ENCODE measurements around the gene UBE2L5. TPM values are rescaled to one million over a fixed set of nuclear protein-coding genes. Genes with fewer than 3 reads are reported as not detected.

Gene UBE2L5
- 1 to 10 TPM in 1 of 3 donors, under 1 TPM in 2; 0.36 to 2.2 (median 0.65) TPM for polyA plus RNA-seq (ENCODE audit: insufficient read length in 3 of 3)
- long read RNA-seq, donor 1, partial matches to known transcripts, result 0 of 1 reads
- long read RNA-seq, donor 1, other reads (novel, unspliced or antisense), result 0 of 1 reads
- long read RNA-seq, donor 2, result 0 reads
- long read RNA-seq, donor 3, partial matches to known transcripts, result 0 of 1 reads
- long read RNA-seq, donor 3, other reads (novel, unspliced or antisense), result 0 of 1 reads
- long read RNA-seq, donor 4, result 0 reads
- long read RNA-seq, donor 5, result 0 reads
- long read RNA-seq, donor 6, result 0 reads
- long read RNA-seq, donor 7, result 0 reads
- long read RNA-seq, donor 8, result 0 reads
- long read RNA-seq, donor 9, partial matches to known transcripts, result 0 of 1 reads
- long read RNA-seq, donor 9, other reads (novel, unspliced or antisense), result 0 of 1 reads
- long read RNA-seq, donor 10, result 0 reads
- long read RNA-seq, donor 11, result 0 reads
- long read RNA-seq, donor 12, result 0 reads
- long read RNA-seq, donor 13, result 0 reads
- long read RNA-seq, donor 14, result 0 reads
- long read RNA-seq, donor 15, result 0 reads
- long read RNA-seq, donor 16, result 0 reads

DNA sequence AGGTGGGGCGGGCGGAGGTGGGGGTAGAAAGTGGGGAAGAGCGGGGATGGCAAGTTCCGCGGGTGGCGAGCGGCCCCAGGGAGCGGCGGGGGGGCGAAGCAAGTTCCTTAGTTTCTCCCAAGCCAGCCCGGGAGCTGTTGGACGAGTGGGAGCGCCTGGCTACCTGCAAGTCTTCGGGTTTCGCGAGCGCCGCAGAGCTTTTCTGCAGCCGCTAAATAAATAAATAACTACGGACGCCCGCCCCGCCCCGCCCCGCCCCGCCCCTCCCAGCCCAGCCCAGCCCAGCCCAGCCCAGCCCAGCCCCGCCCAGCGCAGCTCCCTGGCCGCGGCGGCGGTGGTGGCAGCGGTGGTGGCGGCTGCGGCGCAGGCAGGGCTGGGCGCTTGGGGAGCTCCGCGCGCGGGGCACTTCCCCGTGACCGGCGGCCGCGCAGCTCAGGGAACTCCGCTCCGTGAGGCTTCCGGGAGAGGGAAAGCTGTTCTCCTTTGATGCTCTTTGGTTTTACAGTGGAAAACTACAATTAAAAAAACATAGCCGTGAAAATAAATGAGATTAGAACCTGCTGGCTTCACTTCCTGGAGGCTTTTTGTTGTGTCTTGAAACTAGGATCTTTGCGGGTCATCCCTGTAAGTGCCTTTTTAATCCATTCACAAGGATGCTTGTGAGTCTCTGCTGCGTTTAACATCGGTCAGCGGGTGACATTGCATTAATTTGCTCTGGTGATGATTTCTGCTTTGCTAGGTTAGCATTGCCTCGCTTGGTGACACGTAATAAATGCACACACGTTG lies at the start of gene UBE2L5:
Gene UBE2L5 (plus strand): TSS at position 440 of the 786 bp plus-strand sequence. CDS start 5,498 bp downstream, outside the sequence.
- DNase-seq, result peak; percentile 76

DNA sequence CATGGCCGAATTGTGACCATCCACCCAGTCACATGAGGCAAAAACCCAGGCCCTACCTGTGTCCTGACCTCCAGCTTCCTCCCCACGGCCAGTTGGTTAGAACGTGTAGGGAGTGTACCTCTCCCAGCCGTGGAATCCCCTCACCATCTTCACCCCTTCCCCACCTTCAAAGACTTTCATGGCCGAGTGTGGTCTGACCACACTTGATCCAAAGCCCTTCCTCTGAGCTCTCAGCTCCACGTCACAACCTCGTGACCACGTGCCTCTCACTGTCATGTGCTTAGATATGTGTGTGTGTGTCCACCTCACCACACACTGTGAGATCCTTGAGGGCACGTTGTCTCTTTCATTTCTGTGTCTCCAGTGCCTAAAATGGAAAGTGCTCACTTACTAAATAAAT lies 48.6 kb upstream of the UBE2L5 start:
- no peak for DNase-seq

DNA sequence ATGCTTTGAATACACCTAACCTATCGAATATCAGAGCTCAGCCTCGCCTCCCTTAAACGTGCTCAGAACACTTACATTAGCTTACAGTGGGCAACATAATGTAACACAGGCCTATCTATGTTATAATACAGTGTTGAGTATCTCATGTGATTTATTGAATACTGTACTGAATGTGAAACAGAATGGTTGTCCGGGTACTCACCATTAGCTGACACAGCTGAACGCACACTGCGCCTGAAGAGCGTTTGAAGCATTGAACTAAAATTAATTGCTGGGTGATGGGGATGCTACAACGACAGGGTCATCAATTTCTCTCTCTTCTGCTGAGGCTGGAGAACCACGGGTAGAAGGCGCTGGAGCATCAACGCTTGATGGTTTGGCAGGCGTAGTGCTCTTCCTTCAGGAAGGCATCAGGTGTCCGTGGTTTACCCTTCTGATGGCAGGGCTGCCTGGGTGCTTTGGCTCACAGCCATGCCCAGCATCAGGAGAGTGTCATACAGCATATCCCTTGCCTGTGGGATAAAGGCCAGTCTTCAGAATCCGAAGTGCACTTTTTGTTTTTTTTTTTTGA lies 46.9 kb upstream of the UBE2L5 start:
- no peak for DNase-seq

DNA sequence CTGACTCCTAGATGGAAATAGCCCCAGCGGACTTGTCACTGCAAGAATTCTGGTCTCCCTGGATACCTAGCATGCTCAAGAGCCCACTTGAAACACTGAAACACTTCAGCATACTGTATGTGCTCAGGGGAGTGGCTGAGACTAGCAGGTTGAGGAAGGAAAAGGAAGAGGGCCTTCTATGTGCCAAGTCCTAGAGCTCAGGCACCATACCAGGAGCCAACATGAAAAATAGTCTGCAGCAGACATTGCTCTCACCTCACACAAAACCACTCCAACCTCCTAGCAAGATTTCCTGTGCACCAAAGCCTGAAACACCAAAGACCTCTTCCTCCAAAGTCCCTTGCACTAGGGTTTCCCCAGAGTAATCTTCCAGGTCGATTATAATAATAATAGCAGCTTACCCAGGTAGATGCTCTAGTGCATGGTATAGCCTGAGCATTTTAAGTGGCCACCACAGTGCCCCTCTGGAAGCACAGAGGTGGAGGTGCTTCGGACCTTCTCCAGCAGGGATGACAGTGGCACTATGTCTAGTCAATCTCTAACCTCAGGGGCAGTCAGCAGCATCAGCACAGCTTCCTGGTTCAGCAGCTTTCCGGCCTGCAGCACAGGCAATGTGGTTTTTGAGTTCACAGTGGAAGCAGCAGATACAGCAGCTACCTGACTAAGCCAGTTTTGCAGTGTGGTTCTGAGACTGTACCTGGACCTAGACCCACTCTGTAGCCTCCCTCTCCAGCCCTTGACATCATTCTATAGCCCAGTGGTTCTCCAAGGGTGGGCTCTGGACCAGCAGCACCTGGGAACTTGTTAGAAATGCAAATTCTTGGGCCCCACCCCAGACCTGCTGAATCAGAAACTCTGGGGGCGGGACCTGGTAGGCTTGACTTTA lies 45.6 kb upstream of the UBE2L5 start:
- no peak for DNase-seq

DNA sequence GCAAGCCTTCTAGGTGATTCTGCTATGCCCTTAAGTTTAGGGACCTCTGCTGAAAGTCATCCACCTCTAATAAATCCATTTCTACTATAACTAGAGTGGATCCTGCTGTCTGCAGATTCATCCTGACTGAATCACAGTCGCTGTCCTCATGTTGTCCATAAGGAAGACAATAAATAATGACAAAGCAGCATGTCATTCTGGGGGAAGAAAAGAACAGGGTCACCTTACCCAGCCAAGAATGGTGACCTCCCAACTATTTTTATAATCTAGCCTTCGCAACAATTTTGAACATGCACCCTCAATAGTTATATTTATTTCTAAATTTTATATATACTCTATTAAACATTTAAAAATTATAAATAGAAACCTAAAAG lies 45.0 kb upstream of the UBE2L5 start:
- no peak for DNase-seq

DNA sequence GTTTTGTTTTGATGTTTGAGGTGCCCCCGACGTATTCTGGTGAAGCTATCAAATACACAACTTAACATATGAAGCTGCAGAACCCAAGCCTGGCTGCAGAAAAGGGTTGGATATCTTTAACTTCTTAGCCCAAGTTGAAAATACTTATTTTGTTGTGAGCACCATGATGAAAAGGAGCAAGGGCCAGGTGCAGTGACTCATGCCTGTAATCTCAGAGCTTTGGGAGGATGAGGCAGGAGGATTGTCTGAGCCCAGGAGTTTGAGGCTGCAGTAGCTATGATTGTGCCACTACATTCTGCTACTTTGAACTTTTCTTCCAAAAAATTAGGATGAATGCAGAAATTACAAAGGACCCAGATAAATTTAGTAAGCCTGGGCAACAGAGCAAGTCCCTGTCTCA lies 44.1 kb upstream of the UBE2L5 start:
- DNase-seq, result no peak

DNA sequence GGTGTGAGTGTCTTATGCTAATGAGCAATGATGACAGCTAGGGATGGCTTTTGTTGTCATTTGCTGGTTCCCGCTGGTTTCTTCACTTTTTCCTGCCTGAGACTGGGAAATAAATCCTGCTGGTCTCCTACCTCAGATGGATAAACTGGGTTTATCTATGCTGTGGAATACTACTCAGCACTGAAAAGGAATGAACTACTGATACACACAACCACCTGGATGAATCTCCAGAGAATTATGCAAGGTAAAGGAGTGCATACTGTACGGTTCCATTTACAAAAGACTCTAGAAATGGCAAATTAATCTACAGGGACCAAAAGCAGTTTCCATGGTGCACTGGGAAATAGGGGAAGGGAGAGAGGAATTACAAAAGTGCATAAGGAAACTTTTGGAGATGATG lies 41.2 kb upstream of the UBE2L5 start:
- no peak for DNase-seq

DNA sequence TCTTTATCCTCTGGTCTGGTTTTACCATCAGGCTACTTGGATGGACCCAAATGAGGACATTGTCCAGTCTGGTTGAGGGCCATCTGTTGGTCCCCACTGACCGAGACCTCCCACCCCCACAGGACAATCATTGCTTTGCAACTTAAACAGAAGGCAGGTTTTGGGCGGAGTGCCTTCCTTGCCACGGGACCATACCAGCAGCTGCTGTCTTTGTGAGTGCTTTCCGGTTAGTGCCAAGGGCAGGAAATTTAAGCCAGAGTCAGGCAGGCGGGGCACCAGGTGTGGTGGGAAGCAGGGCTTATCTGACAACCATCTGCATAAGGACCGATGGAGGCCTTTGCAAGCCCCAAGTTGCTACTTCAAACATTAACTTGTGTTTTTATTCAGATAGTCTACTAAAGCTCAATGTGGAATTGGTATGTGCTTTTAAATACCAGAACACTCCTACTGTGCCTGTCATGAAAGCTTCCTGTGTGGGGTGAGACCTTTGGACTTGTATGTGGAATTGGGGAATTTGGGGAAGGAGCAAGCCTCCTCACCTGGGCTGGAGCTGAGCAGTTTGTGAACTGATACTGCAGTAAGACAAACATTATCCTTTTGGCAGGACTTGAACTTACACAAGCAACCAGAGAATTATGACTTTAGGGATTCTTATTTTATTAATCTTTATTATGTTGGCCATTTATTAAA lies 39.3 kb upstream of the UBE2L5 start:
- DNase-seq, result no peak

DNA sequence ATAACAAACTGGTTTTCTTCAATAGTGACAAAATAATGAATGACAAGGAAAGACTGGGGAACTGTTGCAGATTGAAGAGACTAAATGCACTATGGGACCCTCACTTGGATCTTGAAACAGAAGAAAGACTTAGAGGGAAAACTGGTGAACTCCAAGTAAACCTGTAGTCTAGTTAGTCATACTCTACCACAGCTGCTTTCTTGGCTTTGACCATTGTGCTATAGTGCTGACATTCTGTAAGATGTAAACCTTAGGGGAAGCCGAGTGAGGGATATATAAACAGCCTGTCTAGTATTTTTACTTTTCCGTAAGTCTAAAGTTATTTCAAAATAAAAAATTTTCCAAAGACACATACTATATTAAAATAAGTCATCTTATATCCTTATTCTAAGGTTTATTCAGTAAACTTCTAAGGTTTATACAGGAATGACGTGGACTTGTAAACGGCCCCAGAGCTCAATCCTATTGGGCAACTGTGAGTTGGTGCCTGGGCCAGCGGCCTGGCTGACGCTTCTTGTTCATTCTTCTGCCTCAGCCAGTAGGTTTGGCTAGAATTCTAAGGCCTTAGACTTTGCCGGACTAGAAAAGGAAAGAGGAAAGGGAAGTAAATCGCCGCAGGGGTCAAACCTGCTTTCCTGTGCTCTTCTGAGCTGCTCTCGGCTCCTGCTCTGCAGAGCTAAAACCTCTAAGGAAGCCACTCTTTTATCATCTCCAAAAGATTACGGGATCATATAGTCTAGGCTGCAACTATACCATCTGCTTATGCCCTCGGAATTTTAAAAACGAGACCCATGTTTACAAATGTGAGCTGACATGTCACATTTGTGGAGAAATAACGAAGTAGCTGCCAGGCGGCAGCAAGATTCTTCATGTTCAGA lies 33.6 kb upstream of the UBE2L5 start:
- DNase-seq, result no peak

DNA sequence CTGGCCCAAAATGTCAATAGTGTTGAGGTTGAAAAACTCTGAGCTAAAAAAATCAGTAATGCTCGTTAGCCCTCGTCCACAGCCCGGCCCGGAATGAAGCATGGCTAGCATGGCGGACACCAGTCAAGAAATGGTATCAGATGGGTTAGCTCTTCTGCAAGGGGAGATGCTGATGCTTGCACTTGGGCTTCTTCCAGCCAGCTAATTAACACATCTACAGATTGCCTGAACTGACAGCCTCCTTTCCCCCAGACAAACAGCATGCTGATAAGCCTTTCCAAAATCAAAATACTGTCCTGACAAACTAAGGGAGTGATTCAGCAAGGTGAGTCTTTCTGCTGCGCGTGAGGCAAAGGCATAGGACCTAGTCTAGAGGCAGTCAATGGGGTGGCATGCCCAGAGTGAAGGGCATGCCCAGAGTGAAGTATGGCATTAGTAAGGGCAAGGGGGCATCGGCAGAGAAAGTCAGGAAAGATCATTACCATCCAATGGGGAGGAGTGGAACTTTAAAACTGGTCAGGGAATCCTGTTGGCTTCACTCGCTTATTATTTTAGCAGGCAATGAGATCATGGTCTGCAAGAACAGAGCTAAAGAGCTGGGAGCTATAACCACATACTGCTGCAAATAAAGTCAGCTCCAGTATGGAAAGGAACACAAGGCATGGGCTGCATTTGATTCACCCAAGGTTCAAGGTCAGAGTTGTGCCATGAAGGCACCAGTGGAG lies 30.2 kb upstream of the UBE2L5 start:
- DNase-seq, result no peak

DNA sequence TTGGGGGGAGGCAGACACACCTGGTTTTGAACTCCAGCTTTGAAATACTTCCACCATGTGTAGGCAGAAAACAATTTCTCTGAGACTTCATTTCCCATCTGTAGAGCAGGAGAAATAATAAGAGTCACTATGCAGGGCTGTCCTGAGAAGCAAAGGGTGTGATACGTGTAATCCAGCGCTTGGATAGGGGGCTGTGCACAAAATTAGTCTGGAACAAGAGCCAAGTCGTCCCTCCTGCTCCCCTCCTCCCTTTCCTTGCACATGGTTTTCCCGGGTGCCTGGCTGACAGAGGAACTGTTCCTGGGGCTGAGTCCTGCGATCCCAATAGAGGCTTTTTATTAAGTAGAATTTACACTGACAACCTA lies 29.6 kb upstream of the UBE2L5 start:
- DNase-seq, result no peak

DNA sequence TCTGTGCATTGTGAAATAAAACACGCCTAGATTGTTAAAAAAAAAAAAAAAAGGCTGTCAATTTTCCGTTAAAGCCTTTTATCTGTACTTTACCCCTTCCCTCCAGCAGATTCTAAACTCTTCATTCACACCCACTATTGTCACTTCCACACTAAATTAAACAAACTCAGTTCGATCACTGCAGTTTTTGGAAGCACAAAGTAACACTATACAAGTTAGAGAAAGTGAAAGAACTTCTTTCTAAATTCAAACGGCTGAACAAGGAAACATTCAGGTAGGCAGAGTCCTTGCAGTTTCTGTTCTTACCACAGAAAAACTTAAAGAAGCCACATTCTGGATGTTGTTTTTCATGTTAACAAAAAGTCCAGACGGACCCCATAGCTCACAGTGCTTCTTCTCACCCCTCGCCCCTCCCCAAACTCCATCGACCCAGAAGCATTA lies 27.5 kb upstream of the UBE2L5 start:
- DNase-seq, result no peak

DNA sequence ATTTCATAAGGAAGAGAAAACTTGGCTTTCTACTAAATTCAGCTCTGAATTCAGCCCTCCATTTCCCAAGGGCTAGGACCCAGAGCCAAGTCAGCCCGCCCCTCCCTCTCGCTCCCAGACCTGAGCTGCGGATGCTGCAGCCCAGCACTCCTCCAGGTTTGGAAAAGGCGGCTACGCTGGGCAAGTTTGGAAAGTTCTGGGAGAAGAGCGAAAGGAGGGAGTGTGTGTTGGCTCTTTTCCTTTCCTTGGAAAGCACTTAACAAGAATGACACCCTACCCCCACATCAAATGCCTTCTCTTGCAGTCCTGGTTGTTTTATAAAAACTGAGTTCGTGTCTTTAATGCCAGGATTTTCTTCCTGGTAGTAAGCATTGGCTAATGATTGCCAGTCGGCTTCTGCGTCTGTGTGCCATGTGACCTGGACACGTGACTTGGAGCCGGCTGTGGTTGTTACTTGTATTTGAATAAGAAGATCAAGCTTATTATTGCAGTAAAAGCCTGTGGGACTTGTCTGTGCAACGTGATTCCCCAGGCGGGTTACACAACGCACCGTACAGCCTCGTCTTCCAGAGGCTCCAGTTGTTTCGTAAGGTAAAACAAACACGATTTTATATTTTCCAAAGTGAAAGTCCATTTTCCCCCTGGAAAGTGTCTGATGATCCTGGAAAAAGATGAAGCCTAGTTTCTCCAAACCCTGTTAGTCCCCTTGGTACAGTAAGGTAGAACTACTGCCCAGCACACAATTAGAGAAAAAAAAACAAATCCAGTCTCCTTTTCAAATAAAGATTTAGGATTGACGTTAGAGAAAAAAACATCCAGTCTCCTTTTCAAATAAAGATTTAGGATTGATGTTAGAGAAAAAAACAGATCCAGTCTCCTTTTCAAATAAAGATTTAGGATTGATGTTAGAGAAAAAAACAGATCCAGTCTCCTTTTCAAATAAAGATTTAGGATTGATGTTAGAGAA lies 26.8 kb upstream of the UBE2L5 start:
- DNase-seq, result peak; percentile 83

DNA sequence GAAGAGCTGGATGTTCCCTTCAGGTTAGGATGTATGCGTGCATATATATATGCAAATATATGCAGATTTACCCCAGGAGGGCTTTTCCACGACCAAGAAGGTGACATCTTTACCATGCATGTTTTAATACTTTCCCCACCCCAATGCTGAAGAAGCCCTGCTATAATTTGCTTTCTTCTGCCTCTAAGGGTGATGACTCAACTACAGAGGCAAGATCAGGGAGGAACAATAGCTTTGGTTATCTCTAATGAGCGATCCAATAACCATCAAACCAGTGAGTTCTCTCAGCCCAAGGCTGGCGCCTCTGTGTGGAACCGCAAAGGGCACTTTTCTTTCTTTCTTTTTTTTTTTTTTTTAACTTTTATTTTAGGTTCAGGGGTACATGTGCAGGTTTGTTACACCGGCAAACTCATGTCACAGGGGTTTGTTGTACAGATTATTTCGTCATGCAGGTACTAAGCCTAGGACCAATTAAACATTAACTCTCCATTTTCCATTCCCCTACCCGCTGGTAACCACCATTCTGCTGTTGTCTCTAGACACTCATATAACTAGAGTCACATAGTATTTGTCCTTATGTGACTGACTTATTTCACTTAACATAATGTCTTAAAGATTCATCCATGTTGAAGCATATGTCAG lies 25.7 kb upstream of the UBE2L5 start:
- DNase-seq, result no peak

DNA sequence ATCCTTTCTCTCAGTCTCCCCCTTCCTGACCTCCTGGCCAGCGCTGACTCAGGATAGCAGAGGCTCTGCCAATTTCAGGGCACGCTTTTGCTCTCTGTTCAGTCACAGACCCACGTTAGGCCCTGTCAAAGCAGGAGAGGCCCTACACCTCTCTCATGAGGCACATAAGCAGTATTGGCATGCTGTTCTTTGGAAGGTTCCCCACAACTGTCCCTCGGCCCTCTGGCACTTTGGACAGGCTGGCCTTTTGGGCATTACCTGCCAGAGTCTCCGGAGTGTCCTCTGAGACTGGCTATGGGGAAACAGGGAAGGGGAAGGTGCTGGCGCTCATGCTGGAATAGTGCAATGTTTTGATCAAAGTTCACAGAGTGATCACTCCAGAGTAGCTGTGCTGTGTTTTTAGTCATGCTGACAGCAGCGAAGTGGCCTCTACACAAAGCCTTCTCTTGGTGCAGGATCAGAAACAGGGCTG lies 23.7 kb upstream of the UBE2L5 start:
- no peak for DNase-seq

DNA sequence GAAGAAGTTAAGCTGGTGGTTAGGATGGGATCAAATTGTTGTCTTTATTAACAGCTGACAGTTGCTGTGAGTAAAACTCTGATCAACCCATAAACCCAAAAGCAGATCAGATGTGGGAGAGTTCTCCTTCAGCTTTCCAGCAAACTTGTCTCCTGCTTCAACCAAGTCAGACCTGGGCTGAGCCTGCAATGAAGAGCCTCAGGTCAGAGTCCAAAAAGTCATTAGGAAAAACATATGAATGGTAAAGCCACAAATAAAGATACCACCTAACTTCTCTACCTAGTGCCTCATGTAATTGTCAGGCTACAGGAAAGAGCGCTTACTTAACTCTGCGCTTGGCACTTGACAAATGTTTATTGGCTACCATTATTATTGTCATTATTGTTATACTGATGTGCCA lies 21.9 kb upstream of the UBE2L5 start:
- DNase-seq, result no peak

DNA sequence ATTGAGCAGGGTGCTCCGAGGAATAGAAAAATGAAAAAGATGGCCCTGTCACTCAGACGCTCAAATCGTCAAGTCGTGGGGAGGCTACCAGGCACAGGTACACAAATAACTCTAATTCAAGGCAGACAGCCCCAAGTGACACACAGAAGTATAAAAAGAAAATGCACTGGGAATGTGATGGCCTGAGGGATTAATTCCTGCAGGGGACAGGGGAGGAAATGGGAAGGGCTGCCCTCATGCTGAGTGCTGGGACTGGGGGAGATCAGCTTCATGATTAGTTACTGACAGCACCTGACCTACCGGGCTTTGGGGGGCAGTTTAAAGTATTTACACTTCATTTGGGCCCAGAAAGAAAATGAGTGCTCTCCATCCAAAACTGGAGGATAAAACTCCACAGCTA lies 20.9 kb upstream of the UBE2L5 start:
- DNase-seq, result no peak
